Mesodermal cell (in vitro differentiated cells): ENCODE measurements around the gene GSG1L.

Source experiments
- H3K27ac ChIP-seq: 2 replicates; pipeline ENCODE4 v1.7.0; 2013; ENCODE audit warnings: mild to moderate bottlenecking, low read depth, low read length, moderate library complexity; ENCODE audit not compliant: severe bottlenecking
- H3K36me3 ChIP-seq: 2 replicates; pipeline ENCODE4 v1.7.1; 2013; ENCODE audit warnings: mild to moderate bottlenecking, low read length, moderate library complexity; ENCODE audit not compliant: control insufficient read depth, insufficient read depth
- H3K4me1 ChIP-seq: one replicate; pipeline ENCODE4 v1.7.1; 2013; ENCODE audit warnings: mild to moderate bottlenecking, low read length; ENCODE audit not compliant: insufficient read depth, control insufficient read depth, poor library complexity, severe bottlenecking
- H3K4me3 ChIP-seq: 2 replicates; pipeline ENCODE4 v1.7.0; 2013; ENCODE audit warnings: low read length, control low read depth, mild to moderate bottlenecking; ENCODE audit not compliant: insufficient read depth, poor library complexity, severe bottlenecking; ENCODE audit errors: extremely low read depth
- H3K9me3 ChIP-seq: 2 replicates; pipeline ENCODE4 v1.7.1; 2013; ENCODE audit warnings: mild to moderate bottlenecking, low read length, moderate library complexity; ENCODE audit not compliant: control insufficient read depth
- WGBS, 2 experiments: methylation state at CpG; one replicate each; pipeline ENCODE4 v1.1.5; 2013; ENCODE audit warnings: missing lambda C conversion rate in 2 of 2; ENCODE audit not compliant: insufficient coverage in 2 of 2; 5-methylcytosine and 5-hydroxymethylcytosine counted together

The GSG1L gene

DNA sequence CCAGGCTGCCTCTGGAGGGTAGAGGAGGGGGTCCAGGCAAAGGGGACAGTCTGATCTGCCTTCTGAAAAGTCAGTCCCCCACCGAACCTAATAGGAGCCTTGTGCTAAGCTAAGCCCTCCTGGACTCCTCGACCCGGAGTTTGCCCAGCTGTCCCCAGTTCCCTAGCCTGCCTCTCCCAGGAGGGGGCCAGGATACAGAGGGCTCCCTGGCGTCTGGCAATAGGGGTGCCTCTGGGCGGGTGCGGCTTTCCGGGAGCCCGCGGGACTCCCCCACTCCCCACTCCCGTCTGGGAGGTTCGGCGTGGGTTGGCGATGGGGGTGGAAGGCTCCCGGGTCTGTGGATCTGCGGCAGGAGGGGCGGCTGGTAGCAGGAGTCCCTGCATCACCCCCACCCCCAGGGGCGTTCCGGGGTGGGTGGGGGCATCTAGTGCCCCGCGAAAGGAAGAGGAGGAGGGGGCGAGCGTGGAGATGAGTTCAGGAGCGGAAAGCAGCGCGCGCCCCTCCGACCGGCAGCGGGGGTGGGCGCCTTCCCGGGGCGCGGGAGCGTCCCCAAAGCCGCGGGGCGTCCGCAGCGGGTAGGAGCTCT, 1.2 kb downstream of the GSG1L start:
- Histone ChIP-seq H3K36me3 (no peaks in the 10 kb centered on the region), H3K4me3 (peak overlapping the region; percentile 19), H3K4me1 (no peaks in the 10 kb centered on the region), H3K27ac (no peak overlapping the region), H3K9me3 (no peaks in the 10 kb centered on the region)
- 7 to 11% methylated on average over 12 to 24 of the region's 39 CpGs for WGBS, 2 experiments

- 76 to 84% methylated on average over 4 to 8 of the region's 10 CpGs for WGBS, 2 experiments
- no peaks in the 10 kb centered on the region for H3K9me3 ChIP-seq
These were observed 2.0 kb downstream of the GSG1L start for GRCh38 chr16:28061352-28062101.

GRCh38 chr16:28059841-28060575, 3.5 kb downstream of the GSG1L start:
- Histone ChIP-seq H3K27ac (no peak overlapping the region), H3K9me3 (no peaks in the 10 kb centered on the region), H3K4me3 (no peak overlapping the region), H3K36me3 (no peaks in the 10 kb centered on the region), H3K4me1 (no peaks in the 10 kb centered on the region)
- WGBS, 2 experiments = 49 to 58% methylated on average over 8 to 9 of the region's 12 CpGs

More at GRCh38 chr16:28061352-28062101, 2.0 kb downstream of the GSG1L start:
- no peak overlapping the region for H3K4me3 ChIP-seq
- H3K36me3 ChIP-seq = no peaks in the 10 kb centered on the region
- H3K27ac ChIP-seq = no peak overlapping the region
- H3K4me1 ChIP-seq = no peaks in the 10 kb centered on the region

DNA sequence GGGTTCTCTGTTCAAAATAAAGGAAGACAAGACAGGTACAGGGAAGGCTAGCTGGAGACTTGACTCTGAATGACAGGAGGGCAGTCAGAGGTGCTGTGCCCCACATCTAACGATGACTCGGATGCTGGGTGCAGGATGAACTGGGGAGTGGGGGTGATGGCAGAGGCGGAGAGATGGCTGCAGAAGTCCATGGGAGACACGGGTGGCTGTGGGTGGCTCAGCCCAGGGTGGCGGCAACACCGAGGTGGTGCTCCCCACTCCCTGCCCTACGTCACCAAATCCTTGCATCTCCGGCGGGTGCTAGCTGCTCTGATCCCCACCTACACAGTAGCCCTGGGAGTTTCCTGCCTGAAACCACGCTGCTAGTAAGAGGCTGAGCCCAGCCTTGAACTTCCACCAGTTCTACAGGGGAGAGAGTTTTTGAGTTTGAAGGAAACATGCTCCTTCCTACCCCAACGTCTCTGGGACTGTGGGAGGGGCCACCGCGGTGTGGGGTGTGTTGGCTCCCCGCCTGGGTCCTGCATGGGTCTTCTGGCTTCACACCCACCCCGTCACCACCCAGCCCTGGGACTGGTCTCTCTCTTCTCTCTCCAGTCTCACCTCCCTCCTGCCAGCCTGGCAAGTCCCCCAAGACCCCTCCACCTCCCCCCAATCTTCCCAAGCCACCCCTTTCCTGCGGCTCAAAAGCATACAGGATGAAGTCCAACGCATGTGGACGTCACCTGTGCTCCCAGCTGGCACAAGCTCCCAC, 4.5 kb downstream of the GSG1L start:
- no peak overlapping the region for H3K4me3 ChIP-seq
- H3K4me1 ChIP-seq = no peaks in the 10 kb centered on the region
- H3K36me3 ChIP-seq = no peaks in the 10 kb centered on the region
- no peak overlapping the region for H3K27ac ChIP-seq
- no peaks in the 10 kb centered on the region for H3K9me3 ChIP-seq
- 83 to 91% methylated on average over 10 to 14 of the region's 18 CpGs for WGBS, 2 experiments

DNA sequence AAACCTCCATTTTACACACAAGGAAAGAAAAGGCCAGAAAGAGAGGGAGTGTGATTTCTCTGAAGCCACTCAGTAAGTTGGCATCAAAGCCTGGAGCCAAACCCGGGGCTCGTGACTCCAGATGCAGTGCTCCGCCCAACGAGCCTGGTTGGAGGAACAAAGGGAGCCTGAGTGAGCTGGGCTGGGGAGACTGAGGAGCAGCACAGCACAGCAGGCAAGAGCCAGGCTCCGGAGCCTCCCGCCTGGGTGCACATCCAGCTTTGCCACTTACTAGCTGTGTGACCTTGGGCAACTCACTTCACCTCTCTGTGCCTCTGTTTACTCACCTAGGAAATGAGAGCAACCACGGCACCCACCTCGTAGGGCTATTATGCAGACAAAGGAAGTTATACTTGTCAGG, 5.6 kb downstream of the GSG1L start:
- Histone ChIP-seq H3K9me3 (no peaks in the 10 kb centered on the region), H3K4me3 (no peak overlapping the region), H3K36me3 (no peaks in the 10 kb centered on the region), H3K27ac (no peak overlapping the region), H3K4me1 (peaks cover 4% of the 10 kb centered on the region)
- 84 to 91% methylated on average over 8 of the region's 8 CpGs for WGBS, 2 experiments

DNA sequence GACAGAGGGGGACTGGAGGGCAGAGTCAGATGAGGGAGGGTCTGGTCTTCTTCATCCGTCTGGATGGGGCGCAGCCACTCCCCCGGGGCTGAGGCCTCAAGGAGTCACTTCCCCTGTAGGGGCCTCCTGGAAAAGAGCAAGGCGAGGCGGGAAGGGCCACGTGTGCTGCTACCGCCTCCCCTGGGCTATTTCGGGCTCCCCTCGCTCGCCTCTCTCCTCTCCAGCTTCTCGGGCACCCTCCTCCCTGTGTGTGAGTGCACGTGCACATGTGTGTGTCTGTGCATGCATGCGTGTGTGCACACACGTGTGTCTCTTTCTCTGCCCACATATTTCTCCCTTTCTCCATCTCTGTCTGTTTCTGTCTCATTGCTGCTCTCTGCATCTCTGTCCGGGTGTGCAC, 10.1 kb downstream of the GSG1L start:
- H3K4me1 ChIP-seq = peaks cover 8% of the 10 kb centered on the region
- H3K4me3 ChIP-seq = no peak overlapping the region
- H3K9me3 ChIP-seq = peaks cover 5% of the 10 kb centered on the region
- no peak overlapping the region for H3K27ac ChIP-seq
- no peaks in the 10 kb centered on the region for H3K36me3 ChIP-seq
- WGBS, 2 experiments = 78 to 88% methylated on average over 12 to 15 of the region's 15 CpGs

DNA sequence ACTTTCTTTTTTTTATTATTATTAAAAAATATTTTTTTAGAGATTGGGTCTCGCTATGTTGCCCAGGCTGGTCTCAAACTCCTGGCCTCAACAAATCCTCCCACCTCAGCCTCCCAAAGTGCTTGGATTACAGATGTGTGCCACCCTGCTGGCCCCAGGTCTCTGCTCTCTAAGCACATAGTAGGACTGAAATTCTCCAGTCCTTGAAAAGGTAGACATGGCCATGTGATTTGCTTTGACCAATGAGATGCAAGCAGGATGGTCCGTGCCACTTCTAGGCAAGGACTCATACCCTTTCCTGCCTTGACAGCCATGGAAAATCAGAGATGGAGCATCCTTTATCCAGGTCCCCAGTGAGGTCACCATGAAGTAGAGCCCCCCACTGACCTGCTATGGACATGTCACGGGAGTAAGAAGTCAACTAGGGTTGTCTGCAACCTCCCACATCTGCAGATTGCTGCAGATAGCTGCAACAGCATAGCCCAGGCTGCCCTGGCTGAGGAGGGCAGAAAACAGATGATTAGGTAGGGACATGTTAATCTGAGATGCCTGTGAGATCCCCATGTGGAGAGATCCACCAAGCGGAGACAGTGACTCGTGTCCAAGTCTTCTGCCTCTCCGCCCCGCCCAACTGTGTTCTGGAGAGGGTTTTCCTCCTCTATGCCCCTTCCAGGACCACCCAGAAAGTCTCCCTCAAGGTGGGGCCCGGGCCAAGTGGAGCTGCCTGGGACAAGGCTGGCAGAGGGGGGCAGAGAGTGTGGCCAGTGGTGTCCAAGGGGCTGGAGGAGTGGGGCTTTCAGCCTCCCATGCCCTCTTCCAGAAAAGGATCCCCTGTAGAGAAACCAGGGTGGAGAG, 11.0 kb downstream of the GSG1L start:
- H3K9me3 ChIP-seq = peaks cover 7% of the 10 kb centered on the region
- peaks cover 8% of the 10 kb centered on the region for H3K4me1 ChIP-seq
- no peak overlapping the region for H3K4me3 ChIP-seq
- no peaks in the 10 kb centered on the region for H3K36me3 ChIP-seq
- 83% methylated on average over 2 to 5 of the region's 8 CpGs for WGBS, 2 experiments
- H3K27ac ChIP-seq = no peak overlapping the region

DNA sequence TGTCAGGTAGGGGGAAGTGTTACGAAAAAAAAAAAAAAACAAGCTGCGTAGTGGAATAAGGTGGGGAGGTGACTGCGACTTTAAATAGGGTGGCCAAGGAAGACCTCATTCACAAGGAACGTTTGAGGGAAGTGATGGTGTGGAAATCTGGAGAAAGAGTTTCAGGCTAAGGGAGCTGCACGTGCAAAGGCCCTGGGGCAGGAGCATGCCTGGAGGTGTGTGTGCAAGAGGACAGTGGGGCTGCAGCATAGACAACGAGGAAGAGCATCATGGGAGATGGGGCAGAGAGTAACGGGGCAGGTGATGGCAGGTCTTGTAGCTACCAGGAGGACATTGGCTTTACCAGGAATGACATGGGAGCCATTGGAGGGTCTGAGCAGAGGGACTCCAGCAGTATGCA, 12.0 kb downstream of the GSG1L start:
- H3K9me3 ChIP-seq = peaks cover 7% of the 10 kb centered on the region
- WGBS, 2 experiments = 81 to 88% methylated on average over 7 of the region's 7 CpGs
- H3K4me3 ChIP-seq = no peak overlapping the region

GRCh38 chr16:28042811-28043210, 20.7 kb downstream of the GSG1L start:
- Histone ChIP-seq H3K4me1 (no peaks in the 10 kb centered on the region), H3K27ac (no peak overlapping the region), H3K9me3 (no peaks in the 10 kb centered on the region), H3K4me3 (no peak overlapping the region), H3K36me3 (no peaks in the 10 kb centered on the region)
- 83 to 89% methylated on average over 7 to 8 of the region's 8 CpGs for WGBS, 2 experiments

More for the DNA sequence above, 12.0 kb downstream of the GSG1L start:
- H3K27ac ChIP-seq = no peak overlapping the region
- no peaks in the 10 kb centered on the region for H3K36me3 ChIP-seq
- peaks cover 8% of the 10 kb centered on the region for H3K4me1 ChIP-seq

- H3K4me3 ChIP-seq = no peak overlapping the region
- no peak overlapping the region for H3K27ac ChIP-seq
- no peaks in the 10 kb centered on the region for H3K36me3 ChIP-seq
- H3K9me3 ChIP-seq = no peaks in the 10 kb centered on the region
- H3K4me1 ChIP-seq = no peaks in the 10 kb centered on the region
- 94% methylated on average over 7 to 8 of the region's 10 CpGs for WGBS, 2 experiments
These were observed 21.9 kb downstream of the GSG1L start for GRCh38 chr16:28041615-28042014.
